KMS-11 (cell line): Measurements from ENCODE around the gene IGLL1.
A peak's percentile ranks its signal among the peaks of the same experiment; 100 is the strongest.

Experiments
- H2AFZ ChIP-seq: fragments of 200-600 bp; sonication (generic); 2 replicates; pipeline ENCODE4 v1.6.1; 2016; ENCODE audit warnings: antibody characterized with exemption, mixed run types, low read depth
- H3K27ac ChIP-seq: fragments of 200-600 bp; sonication (generic); 2 replicates; pipeline ENCODE4 v1.6.1; 2016; ENCODE audit warnings: mild to moderate bottlenecking, mixed run types
- H3K27me3 ChIP-seq: fragments of 200-600 bp; sonication (generic); 2 replicates; pipeline ENCODE4 v1.6.1; 2017; ENCODE audit warnings: mild to moderate bottlenecking, low read depth, mixed run types, moderate library complexity; ENCODE audit not compliant: insufficient read depth
- H3K36me3 ChIP-seq: fragments of 200-600 bp; sonication (generic); 2 replicates; pipeline ENCODE4 v1.6.1; 2017; ENCODE audit warnings: mild to moderate bottlenecking, mixed run types; ENCODE audit not compliant: insufficient read depth
- H3K4me1 ChIP-seq: fragments of 200-600 bp; sonication (generic); 2 replicates; pipeline ENCODE4 v1.6.1; 2016; ENCODE audit warnings: mild to moderate bottlenecking, low read depth, mixed run types; ENCODE audit not compliant: poor library complexity, severe bottlenecking
- H3K4me2 ChIP-seq: fragments of 200-600 bp; sonication (generic); 2 replicates; pipeline ENCODE4 v1.7.0; 2016; ENCODE audit warnings: mild to moderate bottlenecking, mixed run types
- H3K4me3 ChIP-seq: fragments of 200-600 bp; sonication (generic); IDR thresholded peaks from 2 replicates; pipeline ENCODE4 v1.6.1; 2017; ENCODE audit warnings: low read depth, low read length, mixed read lengths; ENCODE audit not compliant: insufficient read depth
- H3K79me2 ChIP-seq: fragments of 200-600 bp; sonication (generic); 2 replicates; pipeline ENCODE4 v1.6.1; 2016; ENCODE audit warnings: low read depth, mixed run types; ENCODE audit not compliant: insufficient read depth
- H3K9ac ChIP-seq: fragments of 200-600 bp; sonication (generic); 2 replicates; pipeline ENCODE4 v1.6.1; 2016; ENCODE audit warnings: mild to moderate bottlenecking, mixed run types
- H4K20me1 ChIP-seq: fragments of 200-600 bp; sonication (generic); 2 replicates; pipeline ENCODE4 v1.6.1; 2016; ENCODE audit warnings: mild to moderate bottlenecking, mixed run types; ENCODE audit not compliant: insufficient read depth
- CTCF ChIP-seq: fragments of 200-600 bp; sonication (generic); conservative IDR thresholded peaks from 2 replicates; pipeline ENCODE4 v1.6.1; 2017; ENCODE audit warnings: low read depth, mild to moderate bottlenecking, antibody characterized with exemption, low read length, moderate library complexity, mixed read lengths

The IGLL1 gene

GRCh38 chr22:23621082-23621780 lies 41.1 kb upstream of the IGLL1 start:
- no peak overlapping the region for H2AFZ ChIP-seq
- no peaks in the 10 kb centered on the region for H3K27me3 ChIP-seq
- no peaks in the 10 kb centered on the region for H3K79me2 ChIP-seq
- H3K27ac ChIP-seq = no peak overlapping the region
- no peaks in the 10 kb centered on the region for H3K36me3 ChIP-seq
- no peak overlapping the region for H3K4me3 ChIP-seq
- H4K20me1 ChIP-seq = no peaks in the 10 kb centered on the region
- TF ChIP-seq CTCF = no peak
- peak overlapping the region; percentile 55; the same call in 1 of the 2 replicates for H3K4me2 ChIP-seq
- H3K9ac ChIP-seq = no peak overlapping the region
- peaks cover 50% of the 10 kb centered on the region for H3K4me1 ChIP-seq

GRCh38 chr22:23613193-23613972 lies 33.3 kb upstream of the IGLL1 start:
- Histone ChIP-seq H3K4me3 (no peak overlapping the region), H3K79me2 (no peaks in the 10 kb centered on the region), H2AFZ (no peak overlapping the region), H3K27ac (no peak overlapping the region), H3K4me1 (no peaks in the 10 kb centered on the region), H4K20me1 (no peaks in the 10 kb centered on the region), H3K36me3 (no peaks in the 10 kb centered on the region), H3K27me3 (no peaks in the 10 kb centered on the region), H3K4me2 (no peak overlapping the region), H3K9ac (no peak overlapping the region)
- no peak for TF ChIP-seq CTCF

GRCh38 chr22:23609983-23610781 lies 30.1 kb upstream of the IGLL1 start:
- Histone ChIP-seq H3K4me2 (no peak overlapping the region), H3K9ac (no peak overlapping the region), H3K4me1 (no peaks in the 10 kb centered on the region), H4K20me1 (no peaks in the 10 kb centered on the region), H3K79me2 (no peaks in the 10 kb centered on the region), H2AFZ (no peak overlapping the region), H3K27me3 (no peaks in the 10 kb centered on the region), H3K27ac (no peak overlapping the region), H3K36me3 (no peaks in the 10 kb centered on the region), H3K4me3 (no peak overlapping the region)
- TF ChIP-seq CTCF = no peak

GRCh38 chr22:23608583-23608982 lies 28.5 kb upstream of the IGLL1 start:
- no peaks in the 10 kb centered on the region for H3K36me3 ChIP-seq
- no peaks in the 10 kb centered on the region for H4K20me1 ChIP-seq
- no peak for TF ChIP-seq CTCF
- H3K9ac ChIP-seq = no peak overlapping the region
- H3K4me3 ChIP-seq = no peak overlapping the region
- H3K27me3 ChIP-seq = no peaks in the 10 kb centered on the region
- no peak overlapping the region for H3K27ac ChIP-seq
- H2AFZ ChIP-seq = no peak overlapping the region
- no peaks in the 10 kb centered on the region for H3K4me1 ChIP-seq
- no peaks in the 10 kb centered on the region for H3K79me2 ChIP-seq
- H3K4me2 ChIP-seq = no peak overlapping the region
